Measurements from ENCODE around the gene FUBP1. TPM values are rescaled to one million over a fixed set of nuclear protein-coding genes. Genes with fewer than 3 reads are reported as not detected.

The FUBP1 gene
- 66.7 and 78.6 TPM in 2 replicates for polyA plus RNA-seq

GRCh38 chr1:77978969-77979876 lies at the start of gene FUBP1:
FUBP1 (minus strand) TSS chr1:77979072; CDS start chr1:77979004, 68 bp downstream.

GRCh38 chr1:78004719-78005447 lies 26.0 kb upstream of the FUBP1 start, which contains the start of gene DNAJB4:
DNAJB4 (plus strand) TSS chr1:78004939; CDS start chr1:78005111, 172 bp downstream.

Other genes with a start within 250 kb of the FUBP1 start
- gene USP33, start 219.2 kb downstream of the FUBP1 start, polyA plus RNA-seq = 59.8 and 68.6 TPM in 2 replicates
- gene MIGA1, start 199.4 kb downstream of the FUBP1 start, polyA plus RNA-seq = 41.2 and 44.3 TPM in 2 replicates
- gene NEXN, start 90.4 kb downstream of the FUBP1 start, polyA plus RNA-seq = 180 and 196 TPM in 2 replicates
- gene DNAJB4, start 25.9 kb upstream of the FUBP1 start, polyA plus RNA-seq = 140 and 193 TPM in 2 replicates
- 4.9 and 16.5 TPM in 2 replicates for gene GIPC2, start 66.9 kb upstream of the FUBP1 start, polyA plus RNA-seq

All from Purkinje cell (primary cell).